GM19455 (cell line): ENCODE results near the gene FHL1.
"Not testable (repeated sequence)": the region's sequence is repeated elsewhere in the genome, so short reads cannot be mapped to it uniquely, and the experiment has no call there.

Experiments
- ATAC-seq: cut with Tn5 transposase; IDR thresholded peaks from one replicate; pipeline ENCODE4 v1.9.1; 2021; ENCODE audit not compliant: unreplicated experiment

FHL1 gene

DNA sequence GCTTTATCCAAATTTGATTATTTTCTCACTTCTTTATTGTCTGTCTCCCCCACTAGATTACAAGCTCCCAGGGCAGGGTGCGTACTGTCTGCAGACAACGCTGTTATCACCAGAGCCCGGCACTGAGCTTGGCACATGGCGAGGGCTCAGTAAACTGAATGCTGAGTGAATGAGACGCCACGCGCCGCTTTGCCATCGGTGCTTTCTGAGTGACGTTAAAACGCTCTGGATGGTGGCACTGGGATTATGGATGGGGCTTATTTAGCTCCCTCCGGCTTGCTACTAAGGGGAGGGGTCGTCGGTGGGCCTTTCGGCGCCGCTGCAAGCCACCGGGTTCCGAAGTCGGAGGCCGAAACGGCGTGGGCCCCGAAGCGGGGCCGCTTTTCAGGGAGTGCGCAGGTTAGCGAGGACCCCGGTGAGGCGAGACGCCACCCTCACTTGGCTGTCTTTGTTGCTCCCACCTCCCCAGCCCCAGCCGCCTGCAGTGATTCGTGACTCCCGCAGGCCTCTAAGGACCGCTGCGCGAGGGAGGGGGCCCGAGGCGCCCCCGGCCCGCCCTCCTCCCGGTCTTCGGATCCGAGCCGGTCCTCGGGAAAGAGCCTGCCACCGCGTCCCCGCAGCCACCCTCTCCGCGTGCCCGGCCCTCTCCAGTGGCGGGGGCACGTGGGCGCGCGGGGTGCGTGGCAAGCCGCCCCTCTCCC lies 569 bp upstream of the FHL1 start:
- no peak for ATAC-seq

- ATAC-seq: no peak
Observed at GRCh38 chrX:136147976-136148375, 643 bp downstream of the FHL1 start.

GRCh38 chrX:136148391-136148790 lies 1.1 kb downstream of the FHL1 start:
- ATAC-seq: no peak

DNA sequence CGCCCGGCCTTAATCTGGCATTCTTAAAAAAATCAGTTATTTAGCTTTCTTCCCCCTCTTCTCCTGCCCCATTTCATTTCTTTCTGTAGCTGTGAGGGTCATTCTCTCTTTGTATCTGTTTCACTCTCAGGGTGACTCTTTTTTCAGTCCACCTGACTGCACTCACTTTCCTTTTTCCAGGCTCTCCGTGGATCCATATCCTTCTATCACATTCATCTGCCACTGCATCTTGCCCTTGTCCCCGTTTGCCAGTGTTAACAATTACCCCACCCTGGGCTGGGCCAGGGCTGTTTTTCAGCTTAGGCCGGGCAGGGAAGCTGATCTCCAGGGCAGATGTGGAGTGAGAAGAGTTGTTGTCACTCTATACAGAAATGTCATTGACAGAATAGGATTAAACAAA lies 7.7 kb downstream of the FHL1 start:
- ATAC-seq: no peak

DNA sequence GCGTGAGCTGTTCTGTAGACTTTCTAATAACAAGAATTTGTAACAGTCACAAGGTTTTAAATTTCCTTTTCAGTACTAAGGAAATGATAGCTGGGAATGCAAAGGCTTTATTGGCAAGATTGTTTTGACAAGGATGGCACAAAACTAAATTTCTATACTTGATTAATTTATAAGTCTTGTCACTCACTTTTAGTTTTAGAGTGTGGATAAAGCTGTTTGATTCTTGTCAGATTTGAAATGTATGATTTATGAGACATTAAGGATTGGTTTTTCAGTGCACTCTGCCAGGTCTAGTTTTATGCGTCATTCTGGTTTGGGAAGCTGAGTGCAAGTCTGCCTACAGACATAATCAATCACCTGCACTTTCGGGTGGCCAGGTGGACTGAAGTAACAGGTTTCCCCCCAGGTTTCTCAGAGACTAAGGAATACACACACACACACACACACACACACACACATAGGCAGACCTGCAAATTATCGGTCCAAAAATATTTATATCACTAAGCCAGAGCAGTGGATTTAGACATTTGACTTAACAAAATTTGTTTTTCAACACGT lies 9.3 kb downstream of the FHL1 start:
- no peak for ATAC-seq

DNA sequence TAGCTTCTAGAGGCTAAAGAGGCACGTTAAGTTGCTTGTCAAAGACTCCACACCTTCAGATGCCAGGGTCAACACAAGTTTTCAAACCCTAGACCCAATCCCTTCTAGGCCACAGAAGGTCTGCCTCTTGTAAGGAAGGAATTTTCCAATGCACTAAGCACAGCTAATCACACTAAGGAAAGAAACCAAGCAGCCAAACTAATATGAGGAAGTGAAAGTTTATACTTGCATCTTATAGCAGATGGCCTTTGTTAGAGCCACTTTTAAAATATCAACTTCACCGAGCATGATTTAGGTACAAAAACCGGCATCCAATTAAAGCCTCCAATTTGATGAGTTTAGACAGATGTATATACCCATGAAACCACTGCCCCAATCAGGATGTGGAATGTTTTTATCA lies 9.9 kb downstream of the FHL1 start:
- no peak for ATAC-seq

DNA sequence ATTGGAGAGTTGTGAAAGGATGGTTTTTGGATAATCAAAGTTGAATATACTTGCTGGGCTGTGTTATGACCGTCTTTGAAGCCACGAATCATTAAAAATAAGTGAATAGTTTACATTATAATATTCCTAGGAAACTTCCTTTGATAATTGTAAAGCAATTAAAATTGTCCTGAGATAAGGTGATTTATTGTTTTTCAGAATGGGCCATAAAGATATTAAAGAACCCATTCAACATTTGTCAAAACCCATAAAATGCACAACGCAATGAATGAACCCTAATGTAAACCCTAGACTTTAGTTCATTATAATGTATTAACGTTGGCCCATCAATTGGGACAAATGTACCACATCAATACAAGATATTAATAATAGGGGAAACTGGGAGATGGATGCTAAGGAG lies 11.4 kb downstream of the FHL1 start:
- no peak for ATAC-seq

GRCh38 chrX:136159611-136160025 lies 12.3 kb downstream of the FHL1 start:
- no peak for ATAC-seq

- ATAC-seq: no peak
Observed at GRCh38 chrX:136162827-136163570, 15.7 kb downstream of the FHL1 start.

- no peak for ATAC-seq
Observed at GRCh38 chrX:136163689-136164088, 16.4 kb downstream of the FHL1 start.

GRCh38 chrX:136165406-136165805 lies 18.1 kb downstream of the FHL1 start:
- no peak for ATAC-seq

- no peak for ATAC-seq
Observed at GRCh38 chrX:136166221-136166855, 19.0 kb downstream of the FHL1 start.

GRCh38 chrX:136167989-136168388 lies 20.7 kb downstream of the FHL1 start:
- ATAC-seq: not testable (repeated sequence)

DNA sequence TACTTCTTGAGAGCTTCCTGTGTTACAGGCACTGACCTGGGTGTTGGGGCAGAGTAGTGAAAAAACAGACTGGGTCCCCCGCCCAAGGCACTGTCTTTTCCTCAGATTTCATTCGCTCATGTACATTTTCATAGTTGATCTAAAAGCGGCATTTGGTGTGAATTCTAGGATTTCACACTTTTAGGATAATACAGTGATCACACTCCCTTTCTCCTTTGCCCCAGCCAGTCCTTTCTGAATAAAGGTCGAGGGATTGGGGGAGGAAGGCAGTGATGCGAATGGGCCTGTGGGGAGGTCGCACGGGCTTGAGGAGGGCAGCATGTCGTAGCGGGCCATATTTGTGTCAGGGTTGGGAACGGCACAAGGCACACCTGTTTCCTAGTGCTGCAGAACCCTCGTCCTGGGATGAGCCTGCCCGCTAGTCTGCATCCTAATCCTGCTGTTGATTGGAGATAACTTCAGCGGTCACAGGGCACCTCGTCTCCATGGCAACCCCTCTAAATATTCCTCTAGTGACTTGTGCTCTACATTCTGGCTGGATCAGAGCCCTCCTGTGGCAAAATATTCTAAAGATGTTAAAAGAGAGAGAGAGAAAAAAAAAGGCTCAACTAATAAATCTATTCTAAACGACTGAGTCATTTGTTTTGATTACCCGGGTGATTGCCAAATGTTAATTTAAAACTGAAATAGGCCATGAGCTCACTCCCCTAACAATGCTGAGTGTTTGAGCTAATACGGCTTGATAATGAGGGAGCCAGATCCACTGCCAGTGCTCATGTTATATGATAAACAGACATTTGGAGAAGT lies 21.8 kb downstream of the FHL1 start:
- no peak for ATAC-seq

DNA sequence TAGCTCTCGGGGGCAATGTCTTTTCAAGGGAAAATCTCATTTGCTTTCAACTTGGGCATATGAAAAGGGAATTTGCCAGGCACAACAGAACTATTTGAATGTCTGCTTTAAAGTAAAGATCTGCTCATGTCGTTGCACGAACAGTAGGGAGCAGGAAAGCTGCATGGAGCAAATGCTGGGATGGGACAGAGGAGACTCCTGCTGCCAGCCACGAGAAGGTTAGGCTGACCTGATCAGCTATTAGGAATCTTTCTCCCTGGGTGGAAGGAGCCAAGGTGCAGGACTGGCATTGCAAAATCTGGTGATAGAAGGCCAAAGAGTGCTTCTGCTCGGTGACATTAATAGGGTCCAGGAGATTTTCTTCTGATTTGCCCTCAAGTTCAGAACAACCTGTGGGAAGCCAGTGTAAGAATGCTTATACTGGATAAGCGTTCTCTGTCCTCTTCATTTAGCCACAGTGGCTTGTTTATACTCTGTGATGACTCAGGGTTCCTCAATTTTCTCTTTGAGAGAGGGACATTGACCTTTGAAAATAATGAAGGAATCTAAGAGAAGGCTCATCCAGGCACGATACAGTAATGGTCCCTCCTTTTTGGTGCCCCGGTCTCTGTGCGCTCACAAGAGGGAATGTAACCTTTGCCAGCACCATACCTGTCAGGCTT lies 22.9 kb downstream of the FHL1 start:
- no peak for ATAC-seq

DNA sequence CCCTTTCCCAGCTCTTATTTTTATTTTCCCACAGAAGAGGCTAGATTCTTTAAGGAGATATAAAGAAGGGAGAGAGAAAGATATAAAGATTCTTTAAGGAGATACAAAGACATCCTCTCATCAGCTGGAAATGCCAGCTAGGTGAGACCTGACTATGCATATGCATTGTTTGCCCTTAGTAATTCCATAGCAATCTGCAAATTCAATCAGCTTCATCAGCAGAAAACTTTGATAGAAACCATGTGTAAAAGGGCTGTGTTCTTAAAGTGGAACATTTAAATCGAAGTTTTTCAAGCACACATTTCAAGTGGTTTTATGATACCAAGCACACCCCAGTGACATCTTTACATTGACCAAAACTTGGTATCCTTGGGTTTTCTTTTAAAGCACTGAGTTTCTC lies 24.1 kb downstream of the FHL1 start:
- no peak for ATAC-seq

DNA sequence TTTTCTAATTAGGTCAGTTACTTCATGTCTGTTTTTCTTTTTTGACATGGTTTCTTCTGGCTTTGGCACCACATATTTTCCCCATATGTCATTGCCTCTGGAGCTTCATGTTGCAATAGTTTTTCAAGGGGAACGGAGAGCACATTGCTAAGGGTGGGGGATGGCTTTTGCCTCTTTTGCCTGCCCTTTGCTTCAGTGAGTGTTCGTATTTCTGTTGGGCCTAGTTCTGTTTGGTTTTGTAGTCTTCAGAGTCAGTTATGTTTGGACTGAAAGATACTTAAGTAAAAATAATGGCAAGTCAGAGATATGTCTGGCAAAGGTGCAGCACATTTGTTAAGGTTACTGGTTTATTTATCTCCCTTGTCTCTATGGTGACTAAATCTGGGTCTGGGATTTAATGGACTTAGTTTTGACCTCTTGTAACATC lies 29.1 kb downstream of the FHL1 start:
- ATAC-seq: no peak

- no peak for ATAC-seq
Observed at GRCh38 chrX:136179133-136179532, 31.8 kb downstream of the FHL1 start.

DNA sequence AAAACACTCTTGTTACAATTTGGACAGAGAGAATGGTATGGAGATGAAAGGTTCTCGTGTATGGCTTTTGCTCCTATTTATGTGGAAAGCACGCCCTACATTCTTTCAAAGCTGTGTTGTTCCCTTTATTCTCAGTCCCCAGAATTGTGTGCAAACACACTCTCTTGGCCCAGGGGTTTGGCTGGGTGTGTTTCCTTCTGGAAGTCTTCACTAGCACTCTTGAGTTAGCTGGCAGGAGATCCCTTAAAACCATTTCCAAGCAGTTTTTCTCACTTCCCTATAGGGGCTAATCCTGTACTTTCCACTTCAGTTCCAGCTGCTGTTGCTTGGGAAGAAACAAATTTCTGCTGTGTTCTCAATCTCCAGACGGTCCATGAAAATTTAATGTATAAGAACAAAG lies 35.1 kb downstream of the FHL1 start:
- ATAC-seq: no peak

DNA sequence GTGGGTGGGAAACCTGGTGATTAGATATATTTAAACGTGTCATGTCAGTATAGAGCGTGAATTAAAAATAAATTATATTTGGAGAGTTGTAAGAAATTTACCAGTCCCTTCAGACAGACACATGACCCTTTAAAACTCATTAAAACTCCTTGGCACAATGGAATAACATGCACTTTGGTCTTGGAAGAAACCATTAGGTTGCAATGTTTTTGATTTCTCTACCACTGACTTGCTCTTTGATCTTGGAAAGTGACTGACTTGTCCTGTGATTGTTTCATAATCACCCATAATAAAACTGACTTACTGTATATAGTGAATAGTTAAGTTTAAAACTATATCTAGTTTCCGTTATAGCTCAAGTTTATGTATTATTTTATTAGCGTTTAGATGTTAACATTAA lies 35.8 kb downstream of the FHL1 start:
- ATAC-seq: no peak

GRCh38 chrX:136183917-136184316 lies 36.6 kb downstream of the FHL1 start:
- no peak for ATAC-seq
